Skin epidermis (tissue), 12 donors: ENCODE data around the gene MRPS9.

Experiments used
- H3K27ac ChIP-seq, 21 experiments: fragments of 200-600 bp; sonication (generic) in 11 of 21; one replicate each; pipeline ENCODE4 v1.5.0; 2020; ENCODE audit warnings: mild to moderate bottlenecking in 3 of 21, inconsistent platforms in 2 of 21, moderate library complexity in 2 of 21
- H3K4me3 ChIP-seq, 7 experiments: fragments of 200-600 bp; sonication (generic) in 2 of 7; one replicate each; pipeline ENCODE4 v1.5.0; 2020; ENCODE audit warnings: inconsistent platforms in 2 of 7, mild to moderate bottlenecking in 2 of 7, moderate library complexity in 1 of 7

The MRPS9 gene

DNA sequence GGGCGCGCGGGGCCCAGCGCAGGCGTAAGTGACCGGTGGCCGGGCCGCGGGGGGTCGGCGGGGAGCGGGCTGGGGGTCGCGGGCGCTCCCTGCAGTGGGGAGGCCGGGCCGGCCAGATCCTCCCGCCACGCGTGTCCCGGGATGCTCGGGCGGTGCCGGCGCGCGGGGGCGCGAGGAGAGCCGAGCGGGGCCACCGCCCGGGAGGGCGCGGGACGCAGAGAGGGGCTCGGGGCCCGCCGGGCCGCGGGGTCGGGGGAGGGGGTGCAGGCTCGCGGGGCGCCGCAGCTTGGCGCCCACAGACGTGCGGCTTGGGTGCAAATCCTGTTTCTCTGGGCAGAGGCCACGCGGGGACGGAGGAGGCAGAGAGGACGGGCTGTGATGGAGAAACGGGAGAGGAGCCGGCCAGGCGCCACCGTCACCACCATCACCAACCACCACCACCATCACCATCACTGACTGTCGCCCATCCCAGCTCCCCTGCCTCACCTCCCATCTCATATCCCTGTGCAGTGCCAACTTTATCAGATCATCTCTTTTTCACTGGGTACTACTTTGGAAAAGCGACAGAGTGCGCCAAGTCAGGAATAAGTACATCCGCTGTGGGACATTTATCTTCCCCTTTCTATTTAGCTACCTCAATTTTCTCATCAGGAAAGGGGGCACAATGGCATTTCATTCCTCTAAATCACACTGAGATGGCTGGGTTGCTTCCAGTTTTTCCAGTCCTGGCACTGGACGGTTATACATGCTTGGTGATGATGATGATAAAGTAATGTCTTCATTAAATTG lies 106.5 kb downstream of the MRPS9 start:
- Histone ChIP-seq H3K4me3 (peak overlapping the region in 6 of 7 experiments; percentile 7 to 51 (median 35)), H3K27ac (peak overlapping the region in 1 of 21 experiments; percentile 34)

DNA sequence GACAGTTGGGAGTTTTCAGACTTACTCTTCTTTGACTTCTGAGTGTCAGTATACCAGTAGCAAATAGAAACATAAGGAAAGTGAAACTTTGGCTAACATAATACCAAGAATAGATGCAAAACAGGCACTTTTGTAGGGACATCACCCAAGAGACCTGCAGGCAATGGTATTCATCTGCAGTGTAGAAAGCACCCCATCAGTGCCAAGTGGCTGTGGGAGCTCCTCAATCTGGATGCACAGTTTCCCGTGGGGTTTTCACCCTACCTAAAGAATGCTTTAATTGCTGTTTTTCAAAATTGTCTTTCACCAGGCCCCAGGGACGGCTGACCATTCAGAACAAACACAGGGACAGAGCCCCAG lies 107.1 kb downstream of the MRPS9 start:
- Histone ChIP-seq H3K27ac (no peak overlapping the region), H3K4me3 (no peak overlapping the region)

DNA sequence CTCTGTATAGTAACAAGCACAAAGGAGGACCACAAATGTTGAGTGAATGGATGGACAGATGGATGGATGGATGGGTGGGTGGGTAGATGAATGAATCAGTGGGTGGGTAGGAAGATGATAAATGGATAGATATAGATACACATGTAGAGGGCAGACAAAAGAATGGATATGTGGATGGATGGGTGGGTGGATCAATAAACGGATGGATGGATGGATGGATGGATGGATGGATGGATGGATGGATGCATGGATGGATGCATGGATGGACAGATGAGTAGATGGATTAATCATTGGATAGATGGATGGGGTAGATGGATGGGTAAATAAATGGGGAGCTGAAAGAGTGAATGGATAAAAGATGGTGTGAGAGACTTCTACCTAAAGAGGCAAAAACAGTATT lies 111.4 kb downstream of the MRPS9 start:
- no peak overlapping the region for H3K27ac ChIP-seq
- no peak overlapping the region for H3K4me3 ChIP-seq
